Renal cortical epithelial cell (primary cell): ENCODE measurements around the gene KDELR3. TPM values are rescaled to one million over a fixed set of nuclear protein-coding genes. Genes with fewer than 3 reads are reported as not detected.
"Not testable (repeated sequence)": the region's sequence is repeated elsewhere in the genome, so short reads cannot be mapped to it uniquely, and the experiment has no call there.

Experiments
- DNase-seq: peaks from one replicate; pipeline ENCODE4 v3.0.0-alpha.2; 2011; ENCODE audit warnings: low read depth
- total RNA-seq: library from RNA; depleted of rRNA; stranded (reverse); fragments of >200 nt; gene quantifications from 2 replicates; pipeline ENCODE4 v1.2.3, GENCODE V29; 2014

Gene KDELR3
- total RNA-seq, 1 donor from 2014 or later: 34.2 TPM

DNA sequence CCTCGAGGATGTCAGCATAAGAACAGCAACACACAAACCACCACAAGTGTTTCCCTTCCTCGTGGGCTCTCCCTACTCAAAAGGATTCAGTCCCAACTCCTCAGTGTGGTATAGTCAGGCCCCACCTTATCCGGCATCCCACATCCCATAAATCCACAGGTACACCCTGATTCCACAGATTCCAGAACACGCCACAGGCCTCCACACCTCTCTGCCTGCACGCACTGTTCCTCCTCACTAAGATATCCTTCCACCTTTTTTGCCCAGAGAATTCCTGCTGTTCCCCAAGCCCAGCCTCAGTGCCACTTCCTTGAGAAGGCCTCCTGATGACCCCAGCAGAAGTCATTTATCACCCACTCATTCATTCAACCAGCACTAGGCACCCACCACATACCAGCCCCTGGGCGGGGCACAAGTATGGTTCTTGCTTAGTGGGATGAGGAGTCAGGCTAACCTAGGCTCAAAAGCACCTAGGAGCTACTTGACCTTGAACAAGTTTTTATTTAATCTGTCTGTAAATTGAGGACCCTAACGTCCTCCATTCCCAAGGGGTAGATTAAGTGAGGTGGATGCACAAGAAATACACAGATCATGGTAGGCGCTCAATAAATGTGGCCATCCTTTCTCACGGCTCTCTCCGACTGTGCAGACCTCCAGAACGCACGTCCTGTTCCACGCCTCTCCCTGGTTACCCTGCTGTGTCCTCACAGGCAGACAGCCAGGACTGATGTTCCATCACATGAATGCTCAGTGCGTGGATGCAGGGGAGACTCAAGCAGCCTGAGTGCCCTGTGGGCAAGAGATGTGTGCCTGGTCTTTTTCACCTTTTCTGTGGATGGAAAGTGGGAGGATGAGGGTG is 10.8 kb upstream of the KDELR3 start:
- DNase-seq: no peak

DNA sequence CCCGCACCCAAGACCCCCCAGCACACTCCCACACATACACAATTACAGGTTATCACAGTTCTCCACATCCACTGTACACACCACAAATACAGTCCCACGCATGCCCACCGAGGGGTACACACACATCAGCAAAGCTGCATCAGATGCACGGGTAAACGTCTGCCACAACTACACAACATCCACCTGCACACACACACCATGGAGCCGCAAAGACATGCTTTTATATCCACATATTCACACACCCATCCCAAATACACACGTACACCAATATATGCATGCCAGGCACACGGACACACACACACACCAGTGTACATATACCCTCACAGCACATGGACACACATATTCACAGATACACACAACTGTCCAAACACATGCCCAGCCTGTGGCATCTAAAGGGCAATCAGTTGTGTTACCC is 7.5 kb upstream of the KDELR3 start:
- no peak for DNase-seq

DNA sequence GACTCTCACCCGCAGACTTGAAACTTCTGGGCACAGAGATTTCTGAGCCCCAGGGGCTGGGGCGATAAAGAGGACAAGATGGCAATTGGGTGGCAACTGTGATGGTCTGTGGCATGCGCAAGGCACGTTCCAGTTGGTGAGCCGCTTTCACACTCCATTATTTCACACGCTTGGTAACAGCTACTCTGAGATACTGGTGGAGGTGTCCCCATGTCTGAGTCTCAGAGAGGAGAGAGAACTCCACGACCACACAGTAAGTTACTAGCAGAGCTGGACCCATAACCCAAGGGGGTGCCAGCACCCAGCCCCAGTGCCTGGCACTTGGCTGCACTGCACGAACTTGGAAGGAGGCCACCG is 6.9 kb upstream of the KDELR3 start:
- DNase-seq: no peak

DNA sequence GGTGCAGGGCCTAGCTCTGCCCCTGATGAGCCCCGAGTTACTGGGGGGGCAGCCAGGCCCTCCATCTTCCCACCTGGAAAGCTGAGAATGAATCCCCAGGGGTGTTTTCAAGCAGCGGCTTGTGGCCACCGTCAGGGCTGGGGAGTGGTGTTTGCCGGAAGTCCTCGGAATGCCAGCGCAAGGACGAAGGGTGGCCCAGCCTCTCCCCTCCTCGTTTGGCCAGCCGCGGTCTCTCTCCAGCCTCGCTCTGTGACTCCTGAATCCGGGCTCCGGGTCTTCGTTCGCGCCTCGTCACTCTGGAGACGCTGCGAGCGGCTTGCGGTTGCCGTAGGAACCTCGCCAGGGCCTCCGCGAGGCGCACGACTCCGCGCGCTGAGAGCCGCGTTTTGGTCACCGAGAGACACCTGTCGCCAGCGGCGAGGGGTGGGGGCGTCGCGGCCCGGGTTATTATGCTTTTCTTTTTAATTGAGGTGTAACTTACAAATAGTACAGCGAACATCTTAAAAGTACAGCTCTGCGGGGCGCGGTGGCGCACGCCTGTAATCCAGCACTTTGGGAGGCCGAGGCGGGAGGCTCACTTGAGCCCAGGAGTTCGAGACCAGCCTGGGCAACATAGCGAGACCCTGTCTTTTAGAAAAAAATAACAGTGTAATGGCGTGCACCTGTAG is 6.3 kb upstream of the KDELR3 start:
- peak; percentile 60 for DNase-seq

DNA sequence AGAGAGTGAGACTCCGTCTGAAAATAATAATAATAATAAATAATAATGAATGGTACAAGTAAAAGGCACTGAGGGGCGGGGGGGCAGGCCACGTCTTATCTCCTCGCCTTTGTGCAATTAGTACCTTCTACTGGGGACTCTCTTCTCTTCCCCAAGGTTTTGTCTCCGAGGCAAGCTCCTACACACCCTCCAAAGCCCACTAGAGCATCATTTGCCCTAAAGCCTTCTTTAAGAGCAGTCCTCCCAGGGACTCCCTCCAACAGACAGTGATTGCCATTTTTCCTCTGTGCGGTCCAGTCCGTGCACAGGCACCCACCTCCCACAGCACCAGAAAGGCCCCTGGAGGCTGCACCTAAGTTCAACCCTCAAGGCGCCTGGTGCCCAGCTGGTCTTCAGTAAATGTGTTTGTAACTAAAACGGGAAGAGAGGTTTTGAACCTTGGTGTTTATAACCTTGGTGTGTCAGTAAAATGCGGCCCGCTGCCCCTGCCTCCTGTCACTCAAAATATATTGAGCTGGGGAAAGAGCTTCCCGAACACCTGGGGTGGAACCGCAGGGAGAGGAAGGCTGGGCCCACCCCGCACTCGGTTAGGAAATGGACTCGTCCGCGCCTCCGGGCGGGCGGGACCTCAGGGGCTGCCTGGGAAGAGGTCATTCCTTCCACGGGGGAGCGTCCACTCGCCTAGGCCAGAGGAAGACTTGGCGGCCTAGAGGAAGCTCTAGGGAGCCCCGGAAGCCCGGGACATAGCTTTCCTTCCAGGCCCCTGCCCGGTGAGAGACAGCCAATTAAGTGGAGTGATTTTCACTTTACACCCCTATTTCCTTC is 4.7 kb upstream of the KDELR3 start:
- no peak for DNase-seq

DNA sequence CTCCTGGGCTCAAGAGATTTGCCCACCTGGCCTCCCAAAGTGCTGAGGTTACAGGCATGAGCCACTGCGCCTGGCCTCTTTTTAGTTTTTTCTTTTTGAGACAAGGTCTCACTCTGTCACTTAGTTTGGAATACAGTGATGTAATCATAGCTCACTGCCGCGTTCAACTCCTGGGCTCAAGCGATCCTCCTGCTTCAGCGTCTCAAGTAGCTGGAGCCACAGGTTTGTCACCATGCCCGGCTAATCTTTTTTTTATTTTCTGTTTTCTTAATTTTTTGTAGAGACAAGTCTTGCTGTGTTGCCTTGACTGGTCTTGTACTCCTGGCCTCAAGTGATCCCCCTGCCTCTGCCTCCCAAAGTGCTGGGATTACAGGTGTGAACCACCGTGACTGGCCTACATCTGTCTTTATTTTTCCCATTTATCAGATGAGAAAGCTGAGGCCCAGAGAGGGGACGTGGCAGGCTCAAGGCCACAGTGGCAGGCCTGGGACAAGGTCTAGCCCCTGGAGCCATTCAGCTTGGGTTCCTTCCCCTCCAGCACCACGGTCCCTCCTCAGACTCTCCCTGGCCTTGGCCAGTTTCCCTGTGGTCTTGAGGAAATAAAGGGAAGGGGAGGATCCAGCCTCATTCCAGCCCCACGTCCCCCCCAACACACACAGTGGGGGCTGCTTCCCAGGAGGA is 2.8 kb upstream of the KDELR3 start:
- no peak for DNase-seq

DNA sequence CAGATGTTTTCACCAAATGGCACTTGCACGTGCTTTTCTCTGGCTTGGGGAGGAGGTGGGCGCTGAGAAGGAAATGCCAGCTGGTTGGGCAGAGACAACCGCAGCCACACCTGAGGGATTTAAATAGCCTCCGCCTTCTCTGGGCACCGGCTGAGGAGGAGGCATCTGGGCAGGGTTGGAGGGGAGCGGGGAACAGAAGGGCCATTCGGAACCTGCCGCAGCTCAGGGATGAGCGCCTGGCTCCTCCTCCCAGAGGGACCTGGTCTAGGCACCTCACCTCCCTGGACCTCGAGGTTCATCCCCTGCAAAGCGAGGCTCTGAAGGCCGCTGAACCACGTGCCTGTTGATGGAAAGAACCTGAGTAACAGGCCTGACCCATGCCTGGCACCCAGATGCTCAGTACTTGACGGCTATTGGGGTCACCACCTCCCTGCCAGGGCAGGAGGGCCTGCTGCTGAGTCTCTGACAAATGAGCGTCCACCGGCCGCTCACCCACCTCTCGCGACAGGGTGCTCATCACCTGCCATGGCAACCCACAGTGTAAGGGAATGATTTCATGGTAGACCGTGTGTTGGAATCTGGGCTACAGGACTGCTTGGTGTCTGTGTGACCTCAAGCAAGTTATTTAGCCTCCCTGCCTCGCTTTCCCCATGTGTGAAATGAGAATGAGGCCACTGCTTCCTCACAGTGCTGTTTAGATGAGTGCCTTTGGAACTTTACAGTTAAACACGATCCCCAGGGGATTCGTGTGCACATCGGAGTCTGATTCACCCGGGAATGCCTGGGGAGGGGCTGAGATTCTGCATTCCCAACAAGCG is 2.0 kb upstream of the KDELR3 start:
- no peak for DNase-seq

DNA sequence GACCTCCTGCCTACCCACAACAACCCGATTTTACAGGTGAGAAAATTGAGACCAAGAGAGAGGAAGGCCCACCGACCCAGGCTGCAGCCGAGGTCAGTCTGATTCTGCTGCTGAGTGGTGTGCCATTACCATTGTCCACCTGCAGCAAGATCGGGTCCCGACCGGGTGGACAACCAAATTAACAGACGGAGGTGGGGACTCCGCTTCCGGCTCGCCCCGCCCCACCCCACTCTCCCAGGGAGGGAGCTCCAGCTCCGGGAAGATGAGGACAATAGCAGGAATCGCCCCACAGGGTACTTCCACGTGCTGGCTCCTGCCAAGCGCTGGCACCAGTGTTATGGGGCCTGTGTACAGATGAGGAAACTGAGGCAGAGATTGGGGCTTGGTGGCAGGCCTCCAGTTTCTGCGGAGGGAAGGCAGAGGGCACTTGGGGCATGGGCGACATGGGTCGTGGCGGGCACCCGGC is 425 bp upstream of the KDELR3 start:
- DNase-seq: no peak

DNA sequence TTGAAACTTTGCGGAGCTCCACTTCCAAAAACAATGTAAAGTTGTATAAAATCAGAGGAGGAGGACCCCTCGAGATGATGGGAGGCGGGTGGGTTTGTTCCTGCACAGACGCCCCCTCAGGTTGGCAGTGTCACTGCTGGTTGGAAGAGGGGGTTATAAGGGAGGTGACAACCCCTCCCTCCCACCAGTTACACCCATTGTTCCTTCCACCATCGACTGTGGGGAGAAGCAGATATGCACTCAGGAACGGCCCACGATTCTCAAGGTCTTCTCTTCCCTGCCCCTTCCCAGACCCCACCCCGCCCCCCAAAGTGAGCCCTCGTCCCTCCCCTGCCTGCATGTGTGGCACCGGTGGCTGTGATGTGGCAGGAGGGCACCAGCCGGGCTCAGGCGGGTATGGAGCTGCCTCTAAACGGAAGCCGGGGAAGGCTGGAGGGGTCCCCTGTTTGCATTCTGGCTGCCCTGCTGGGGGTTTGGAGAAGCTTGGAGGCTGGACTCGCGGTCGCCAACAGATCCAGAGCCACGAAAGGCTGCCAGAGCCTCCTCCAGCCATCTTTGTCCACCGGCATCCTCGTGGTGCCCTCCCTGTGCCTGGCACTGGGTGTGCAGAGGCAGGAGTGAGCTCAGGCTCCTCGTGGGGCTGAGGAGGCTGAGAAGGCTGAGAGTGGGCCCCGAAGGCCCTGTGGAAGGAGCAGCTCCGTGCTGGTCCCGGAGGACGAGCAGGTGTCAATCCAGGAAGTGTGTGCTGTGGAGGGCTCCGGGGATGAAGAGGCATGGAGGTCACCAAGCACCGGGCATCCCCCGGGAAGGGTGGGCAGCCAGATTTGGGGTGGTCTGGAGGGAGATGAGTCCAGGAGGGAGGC is 778 bp downstream of the KDELR3 start:
- DNase-seq: no peak

DNA sequence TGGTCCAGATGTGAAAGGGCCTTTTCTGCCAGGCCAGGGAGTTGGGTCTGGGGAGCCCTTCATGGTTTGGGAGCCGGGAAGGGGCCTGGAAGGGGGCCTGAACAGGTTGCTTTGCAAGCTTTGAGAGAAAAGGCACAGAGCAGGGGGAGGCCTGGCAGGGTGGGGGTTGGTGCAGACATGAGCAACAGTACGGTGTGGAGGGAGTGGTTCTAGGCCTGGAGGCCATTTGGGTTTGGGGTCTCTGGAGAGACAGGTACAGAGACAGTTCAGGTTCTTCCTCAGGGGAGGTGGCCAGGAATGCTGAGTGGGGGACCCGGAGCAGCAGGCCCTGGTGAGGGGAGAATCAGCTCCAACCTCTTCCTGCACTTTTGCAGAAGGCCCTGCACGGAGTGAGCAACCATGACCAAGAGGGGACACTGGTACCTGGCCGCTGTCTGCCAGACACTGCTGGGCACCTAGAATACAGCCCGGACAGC is 1.4 kb downstream of the KDELR3 start:
- no peak for DNase-seq

DNA sequence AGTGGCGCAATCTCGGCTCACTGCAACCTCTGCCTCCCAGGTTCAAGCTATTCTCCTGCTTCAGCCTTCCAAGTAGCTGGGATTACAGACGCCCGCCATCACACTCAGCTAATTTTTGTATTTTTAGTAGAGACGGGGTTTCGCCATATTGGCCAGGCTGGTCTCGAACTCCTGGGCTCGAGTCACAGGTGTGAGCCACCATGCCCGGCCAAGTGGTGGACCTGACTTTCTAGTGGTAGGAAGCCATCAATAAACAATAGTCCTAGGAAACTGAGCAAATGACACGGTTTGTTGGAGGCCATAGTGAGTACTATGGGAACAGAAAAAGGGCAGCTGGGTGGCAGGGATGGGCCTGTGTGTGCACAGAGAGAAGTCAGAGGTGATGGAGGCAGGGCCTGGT is 2.3 kb downstream of the KDELR3 start:
- DNase-seq: not testable (repeated sequence)

DNA sequence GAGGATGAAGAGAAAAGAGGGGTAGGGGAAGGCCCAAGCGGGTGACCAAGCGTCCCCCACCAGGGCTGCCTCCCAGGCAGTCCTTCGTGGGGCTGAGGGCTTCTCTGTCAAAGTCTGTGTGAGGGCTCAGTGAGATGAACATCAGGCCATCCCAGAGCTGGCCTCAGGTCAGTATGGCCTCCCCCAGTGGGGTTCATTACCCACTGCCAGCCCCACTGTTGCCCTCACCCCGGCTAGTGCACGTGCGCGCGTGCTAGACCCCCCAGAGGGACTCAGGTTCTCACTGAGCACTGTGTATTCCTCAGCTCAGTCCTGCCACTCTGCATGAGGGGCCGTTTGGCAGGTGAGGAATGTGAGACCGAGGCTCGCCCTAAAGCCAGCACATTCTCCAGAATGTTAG is 3.3 kb downstream of the KDELR3 start:
- no peak for DNase-seq

DNA sequence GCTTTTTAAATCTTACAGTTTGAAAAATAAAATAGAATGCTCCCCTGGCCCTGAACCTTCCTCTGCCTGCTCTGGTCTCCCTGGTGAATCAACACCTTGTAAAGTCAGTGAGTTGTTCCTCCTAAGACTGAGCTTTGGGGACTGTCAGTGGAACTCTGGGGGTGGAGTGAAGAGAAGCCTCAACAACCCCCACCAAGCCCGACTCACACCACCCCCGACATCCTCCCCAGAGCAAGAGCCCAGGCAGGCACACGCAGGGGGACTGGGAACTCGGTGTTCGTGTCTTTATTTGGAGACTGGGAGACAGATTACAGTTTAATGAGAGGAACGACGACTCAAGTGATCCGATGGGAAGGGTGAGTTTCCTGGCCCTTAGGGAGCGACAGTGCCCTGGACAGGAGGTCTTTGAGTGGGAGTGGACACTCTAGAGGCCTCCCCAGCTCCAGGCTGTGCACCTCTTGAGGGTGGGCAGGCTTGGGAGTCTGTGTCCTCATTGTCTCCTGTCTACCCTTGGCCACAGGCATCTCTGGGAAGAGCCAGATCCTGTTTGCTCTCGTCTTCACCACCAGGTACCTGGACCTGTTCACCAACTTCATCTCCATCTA is 6.2 kb downstream of the KDELR3 start:
- DNase-seq: no peak

DNA sequence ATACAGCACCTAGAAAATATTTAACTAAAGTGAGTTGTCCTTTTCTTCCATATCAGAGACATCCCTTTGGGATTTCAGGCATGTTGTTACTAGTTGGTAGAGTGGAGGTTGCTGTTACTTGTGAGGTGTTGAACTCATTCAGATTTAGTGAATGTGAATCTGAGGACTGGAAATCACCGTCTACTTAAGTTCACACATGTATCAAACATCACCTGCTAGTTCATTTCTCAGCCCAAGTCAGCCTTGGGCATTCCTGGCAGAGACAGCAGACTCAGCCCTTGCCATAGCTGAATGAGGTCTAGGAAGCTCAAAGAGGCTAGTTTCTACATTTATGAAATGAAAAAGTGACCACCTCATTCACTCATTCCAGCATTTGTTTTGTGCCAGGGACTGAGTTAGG is 9.7 kb downstream of the KDELR3 start:
- no peak for DNase-seq

DNA sequence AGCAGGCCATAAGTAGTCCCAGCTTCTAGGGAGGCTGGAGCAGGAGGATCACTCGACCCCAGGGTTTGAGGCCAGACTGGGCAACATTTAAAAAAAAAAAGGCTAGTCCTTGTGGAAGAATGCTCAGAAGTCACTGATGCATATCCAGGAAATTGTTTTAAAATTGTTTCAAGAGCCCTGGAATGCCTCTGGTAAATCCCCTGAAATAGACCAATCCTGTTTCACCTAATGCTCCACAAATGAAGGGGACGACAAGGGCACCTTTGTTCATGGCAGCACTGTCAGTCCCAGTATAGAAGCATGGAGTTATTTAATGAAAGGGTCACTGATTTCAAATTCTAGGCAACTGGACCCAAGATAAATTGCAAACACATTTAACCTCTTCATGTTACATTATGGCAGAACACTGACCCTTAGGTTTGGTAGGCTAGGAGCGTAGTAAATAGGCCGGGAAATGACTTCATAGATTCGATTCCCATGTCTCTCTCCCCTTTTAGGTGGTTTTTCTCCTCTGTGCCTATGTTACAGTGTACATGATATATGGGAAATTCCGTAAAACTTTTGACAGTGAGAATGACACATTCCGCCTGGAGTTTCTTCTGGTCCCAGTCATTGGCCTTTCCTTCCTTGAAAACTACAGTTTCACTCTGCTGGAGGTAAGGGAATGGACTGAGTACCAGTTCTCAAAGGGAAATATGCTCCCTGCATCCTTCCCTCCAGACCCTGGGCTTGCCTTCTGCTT is 11.4 kb downstream of the KDELR3 start:
- peak; percentile 90 for DNase-seq

DNA sequence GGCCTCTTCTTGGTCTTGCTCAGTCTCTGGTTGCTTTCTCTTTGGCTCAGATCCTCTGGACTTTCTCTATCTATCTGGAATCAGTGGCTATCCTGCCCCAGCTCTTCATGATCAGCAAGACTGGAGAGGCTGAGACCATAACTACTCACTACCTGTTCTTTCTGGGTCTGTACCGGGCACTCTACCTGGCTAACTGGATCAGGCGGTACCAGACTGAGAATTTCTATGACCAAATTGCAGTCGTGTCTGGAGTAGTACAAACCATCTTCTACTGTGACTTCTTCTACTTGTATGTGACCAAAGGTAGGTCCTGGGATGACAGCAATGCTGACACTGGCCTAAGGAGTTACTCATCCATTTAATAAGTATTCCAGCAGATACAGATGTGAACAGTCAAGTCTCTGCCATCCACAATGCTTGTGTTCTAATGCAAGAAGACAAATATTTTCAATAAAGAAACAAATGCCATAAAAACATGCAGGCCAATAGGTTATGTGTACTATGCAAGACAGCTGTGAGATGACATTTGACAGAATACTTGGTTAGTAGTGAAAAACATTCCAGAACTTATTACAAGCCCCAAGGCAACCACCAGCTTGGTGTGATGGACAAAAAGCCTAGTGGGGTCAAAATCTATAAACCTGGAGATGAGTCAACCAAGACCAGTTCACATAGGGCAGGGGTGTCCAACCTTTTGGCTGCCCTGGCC is 13.4 kb downstream of the KDELR3 start:
- no peak for DNase-seq

DNA sequence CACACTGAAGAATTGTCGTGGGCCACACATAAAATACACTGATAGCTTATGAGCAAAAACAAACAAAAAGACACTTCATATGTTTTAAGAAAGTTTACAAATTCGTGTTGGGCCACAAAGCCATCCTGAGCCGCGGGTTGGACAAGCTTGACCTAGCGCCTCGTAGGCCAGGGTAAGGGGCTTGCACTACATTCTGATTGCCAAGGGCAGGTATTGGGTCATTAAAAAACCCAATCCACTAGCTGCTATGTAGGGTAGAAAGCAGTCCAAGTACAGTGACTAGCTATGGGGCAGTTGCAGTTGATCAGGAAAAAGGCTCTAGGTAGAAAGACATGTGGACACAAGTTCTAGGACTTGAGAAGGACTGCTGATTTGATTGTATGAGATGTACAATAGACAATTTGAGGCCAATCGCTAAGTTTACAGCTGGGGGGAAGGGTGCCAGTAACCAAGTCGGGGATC is 14.0 kb downstream of the KDELR3 start:
- DNase-seq: no peak
